HT-29 (cell line): ENCODE data around the gene MIP. TPM values are rescaled to one million over a fixed set of nuclear protein-coding genes. Genes with fewer than 3 reads are reported as not detected.

Experiments used
- DNase-seq: peaks from one replicate; pipeline ENCODE4 v3.0.0-alpha.2; 2015; ENCODE audit warnings: low spot score
- total RNA-seq: library from RNA; depleted of rRNA; stranded (reverse); fragments of >200 nt; shearing (Covaris generic); gene quantifications from 2 replicates; pipeline ENCODE4 v1.2.3, GENCODE V29; 2014

Gene MIP
- total RNA-seq, 1 experiment from 2014 or later = 0.15 TPM

DNA sequence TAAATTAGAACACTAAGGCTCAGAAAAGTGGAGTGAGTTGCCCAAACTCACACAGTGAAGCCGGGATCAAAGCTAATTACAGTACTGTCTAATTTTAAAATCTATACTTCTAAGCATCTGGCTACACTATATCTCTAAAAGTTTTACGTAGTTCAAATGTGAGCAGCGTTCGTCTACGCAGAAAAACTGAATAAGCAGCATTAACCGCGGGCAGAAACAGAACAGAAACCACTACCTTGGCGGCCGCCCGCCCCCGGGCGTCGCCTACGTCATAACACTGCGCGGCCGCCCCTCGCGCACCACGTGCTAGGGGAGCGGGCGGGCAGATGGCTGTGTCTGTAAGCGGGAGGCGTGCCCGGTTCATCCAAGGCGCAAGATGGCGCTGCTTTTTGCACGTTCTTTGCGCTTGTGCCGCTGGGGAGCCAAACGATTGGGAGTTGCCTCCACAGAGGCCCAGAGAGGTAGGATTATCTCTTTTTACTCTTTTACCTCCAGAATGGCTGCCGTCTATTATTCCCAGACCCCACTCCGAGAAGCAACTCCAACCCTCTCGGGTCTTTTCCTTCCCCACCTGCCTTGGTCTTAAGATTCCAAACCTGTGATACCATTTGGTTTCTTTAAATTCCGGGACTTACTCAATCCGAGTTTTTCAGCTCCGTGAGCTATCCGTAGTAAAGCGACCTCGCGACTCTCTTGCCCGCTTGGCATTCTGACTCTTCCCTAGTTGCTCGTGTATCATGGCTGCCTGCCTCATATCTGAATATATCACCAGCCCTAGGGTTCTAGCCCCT lies 14.0 kb upstream of the MIP start, which contains the start of gene SPRYD4:
Gene SPRYD4, plus strand, starts transcription at position 363 of the 791 bp plus-strand sequence. Its CDS starts 14 bp downstream, at position 377.
- DNase-seq = peak; percentile 95

DNA sequence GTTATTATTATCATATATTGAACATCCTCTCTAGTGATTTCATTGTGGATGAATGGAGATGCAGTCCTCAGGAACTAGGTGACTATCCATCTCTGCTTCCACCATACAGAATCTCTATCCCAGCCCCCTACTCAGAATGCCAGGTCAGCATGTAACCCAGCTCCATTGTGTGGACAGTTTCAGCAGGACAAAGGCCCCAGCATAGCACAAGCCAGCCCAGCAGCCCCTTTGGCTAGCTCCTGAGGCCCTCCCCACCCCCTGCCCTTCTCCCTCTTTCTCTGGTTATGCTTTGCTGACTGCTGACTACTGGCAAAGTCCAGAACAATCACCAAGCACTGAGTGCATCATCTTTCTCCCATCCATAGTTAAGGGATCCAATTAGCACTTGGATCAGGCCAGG lies 8.1 kb upstream of the MIP start:
- no peak for DNase-seq

GRCh38 chr12:56461235-56462159 lies 7.0 kb upstream of the MIP start:
- no peak for DNase-seq

- DNase-seq = no peak
Observed at GRCh38 chr12:56457817-56458216, 3.4 kb upstream of the MIP start.

DNA sequence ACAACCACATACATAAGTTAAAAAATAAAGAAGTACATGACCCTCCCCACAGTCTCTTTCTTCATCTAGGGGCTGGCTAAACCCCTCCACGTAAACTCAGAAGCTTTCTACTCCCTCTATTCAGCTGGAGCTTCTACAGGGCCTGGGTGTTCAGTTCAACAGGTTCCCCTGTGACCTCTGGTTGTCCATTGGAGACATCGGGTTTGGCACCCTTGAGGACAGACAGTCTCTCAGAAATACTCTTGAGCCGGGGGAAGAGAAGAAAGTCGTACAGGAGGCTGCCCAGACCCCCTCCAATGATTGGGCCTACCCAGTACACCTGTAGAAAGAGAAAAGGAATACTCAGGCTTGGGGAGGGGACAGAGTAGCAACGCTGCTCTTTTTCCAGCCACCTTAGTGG lies 3.3 kb downstream of the MIP start:
- no peak for DNase-seq

DNA sequence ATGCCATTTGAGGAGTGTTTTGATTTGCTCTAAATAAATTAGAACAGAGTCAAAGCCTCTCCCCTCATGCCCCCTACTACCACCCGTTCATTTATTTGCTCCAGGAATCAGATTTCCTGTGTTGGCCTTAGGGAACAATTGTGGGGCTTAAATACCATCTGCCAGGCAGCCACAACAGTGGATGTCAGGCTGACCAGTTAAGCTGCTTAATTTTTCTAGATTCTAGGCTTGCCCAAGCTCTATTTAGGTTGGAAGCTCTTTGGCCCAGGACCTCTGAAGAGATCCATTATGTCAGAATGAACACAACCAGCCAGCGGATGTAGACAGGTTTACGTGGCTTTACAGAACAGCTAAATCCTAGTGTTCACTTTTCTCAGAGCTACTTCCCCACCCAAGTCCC lies 4.2 kb downstream of the MIP start:
- DNase-seq = no peak

DNA sequence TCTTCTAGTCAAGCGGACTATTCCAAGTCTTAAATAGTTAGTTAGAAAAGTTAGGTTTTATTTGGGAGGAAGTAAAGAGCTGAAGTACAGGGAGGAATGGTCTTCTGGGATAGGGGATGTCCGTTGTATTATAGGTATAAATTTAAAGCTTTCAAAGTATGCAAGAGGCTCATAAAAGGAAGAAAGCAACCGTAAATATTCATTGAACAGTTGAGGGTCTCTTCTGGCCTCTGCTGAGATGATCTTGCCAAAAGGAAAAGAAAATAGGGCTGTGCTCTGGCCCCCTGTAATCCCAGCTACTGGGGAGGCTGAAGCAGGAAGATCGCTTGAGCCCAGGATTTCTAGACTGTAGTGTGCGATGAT lies 4.9 kb downstream of the MIP start:
- DNase-seq = no peak

- peak; percentile 93 for DNase-seq
Observed at GRCh38 chr12:56448860-56449621, 5.4 kb downstream of the MIP start, which contains the start of gene TIMELESS. TIMELESS (minus strand) TSS chr12:56449426; CDS start chr12:56434170, 15,256 bp downstream.

DNA sequence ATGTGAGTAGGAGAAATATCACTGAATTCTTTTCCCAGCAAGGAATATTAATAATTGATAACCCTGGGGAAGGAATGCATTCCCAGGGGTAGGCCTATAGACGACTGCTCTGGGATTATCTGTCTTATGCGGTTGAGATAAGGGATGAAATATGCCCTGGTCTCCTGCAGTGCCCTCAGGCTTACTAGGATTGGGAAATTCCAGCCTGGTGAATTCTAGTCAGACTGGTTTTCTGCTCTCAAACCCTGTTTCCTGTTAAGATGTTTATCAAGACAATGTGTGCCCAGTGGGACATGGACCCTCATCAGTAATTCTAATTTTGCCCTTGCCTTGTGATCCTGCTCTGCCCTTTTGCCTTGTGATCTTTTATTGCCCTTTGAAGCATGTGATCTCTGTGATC lies 11.2 kb downstream of the MIP start:
- DNase-seq = peak; percentile 26

DNA sequence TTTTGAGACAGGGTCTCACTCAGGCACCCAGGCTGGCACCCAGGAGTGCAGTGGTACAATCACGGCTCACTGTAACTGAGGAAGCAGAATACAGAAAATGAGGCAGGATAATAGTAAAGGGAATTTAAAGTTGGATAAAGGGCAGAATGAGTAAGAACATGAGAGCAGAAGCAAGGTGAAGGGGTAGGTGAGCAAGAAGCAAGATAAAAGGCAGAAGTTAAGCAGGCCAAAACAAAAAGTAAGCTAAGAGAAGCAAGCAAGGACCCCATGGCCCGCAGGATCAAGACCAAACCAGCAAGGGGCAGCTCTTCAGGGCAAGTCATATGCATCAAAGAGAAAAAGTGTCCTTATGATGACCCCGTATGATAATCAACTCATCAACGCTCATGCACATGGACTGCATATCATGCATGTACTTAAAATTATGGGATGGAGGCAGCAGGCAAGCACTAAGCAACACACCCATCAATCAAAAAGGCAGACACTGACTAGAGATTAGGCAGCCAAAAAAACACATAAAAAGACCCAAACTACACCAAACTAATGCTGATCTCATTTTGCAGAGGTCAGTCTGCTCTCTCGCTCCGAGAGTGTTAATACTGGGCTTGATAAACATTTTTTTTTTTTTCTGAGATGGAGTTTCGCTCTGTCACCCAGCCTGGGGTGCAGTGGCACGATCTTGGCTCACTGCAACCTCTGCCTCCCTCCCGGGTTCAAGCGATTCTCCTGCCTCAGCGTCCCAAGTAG lies 16.9 kb downstream of the MIP start:
- no peak for DNase-seq

DNA sequence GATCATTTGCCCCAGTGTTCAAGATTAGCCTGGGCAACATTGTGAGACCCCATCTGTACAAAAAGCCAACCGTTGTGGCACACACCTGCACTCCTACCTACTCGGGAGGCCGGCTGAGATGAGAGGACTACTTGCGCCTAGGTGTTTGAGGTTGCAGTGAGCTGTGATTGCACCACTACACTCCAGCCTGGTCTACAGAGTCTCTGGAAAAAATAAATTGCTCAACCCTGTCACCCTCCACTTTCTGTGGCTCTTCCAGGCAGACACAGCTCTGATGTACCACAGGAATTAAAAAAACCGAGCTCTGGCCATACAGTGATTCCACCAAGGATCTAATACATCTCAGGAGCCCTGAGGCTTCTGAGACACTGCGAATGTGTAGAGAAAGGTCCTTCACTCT lies 19.6 kb downstream of the MIP start:
- DNase-seq = no peak

- DNase-seq = no peak
Observed at GRCh38 chr12:56431850-56432249, 22.6 kb downstream of the MIP start.

- DNase-seq = no peak
Observed at GRCh38 chr12:56431288-56431687, 23.2 kb downstream of the MIP start.

DNA sequence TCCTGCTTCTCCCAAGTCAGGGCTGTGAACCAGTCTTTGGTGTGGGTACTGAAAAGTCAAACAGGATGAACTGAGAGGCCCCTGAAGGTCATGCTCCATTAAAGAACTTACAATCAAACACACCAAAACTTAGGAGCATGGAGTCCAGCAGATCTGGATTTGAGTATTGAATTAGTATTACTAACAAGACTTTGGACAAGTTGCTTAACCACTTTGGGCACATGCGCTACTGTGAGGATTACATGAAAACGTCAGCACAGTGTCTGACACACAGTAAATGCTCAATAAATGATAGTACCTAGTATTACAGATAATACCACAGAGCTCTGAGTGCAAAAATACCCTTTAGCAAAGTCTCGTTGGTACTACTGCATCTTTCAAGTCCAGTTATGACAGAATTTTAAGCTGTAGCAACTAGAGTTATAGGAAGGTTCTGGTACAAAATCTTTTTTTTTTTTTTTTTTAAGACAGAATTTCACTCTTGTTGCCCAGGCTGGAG lies 28.5 kb downstream of the MIP start:
- no peak for DNase-seq

- no peak for DNase-seq
Observed at GRCh38 chr12:56425193-56425592, 29.3 kb downstream of the MIP start.

DNA sequence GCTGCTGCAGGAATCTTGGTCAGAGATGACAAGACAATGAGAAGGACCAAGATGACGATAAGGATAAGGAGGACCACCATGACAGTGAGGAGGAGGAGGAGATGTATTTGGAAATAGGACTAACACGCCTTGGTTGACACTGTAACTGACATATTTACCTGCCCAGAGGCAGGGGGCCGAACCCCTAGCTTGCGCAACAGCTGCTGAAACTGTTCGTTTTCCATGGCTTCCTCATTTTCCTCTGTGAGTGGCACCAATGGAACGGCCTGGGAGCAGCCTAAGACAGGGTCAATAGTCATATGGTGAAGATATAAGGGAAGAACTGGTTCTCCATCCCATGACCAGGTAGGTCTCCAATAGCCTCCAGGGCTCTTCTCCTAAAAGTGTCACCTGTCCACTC lies 34.0 kb downstream of the MIP start:
- no peak for DNase-seq

GRCh38 chr12:56417739-56418138 lies 36.7 kb downstream of the MIP start:
- DNase-seq = no peak

- DNase-seq = no peak
Observed at GRCh38 chr12:56414401-56414800, 40.1 kb downstream of the MIP start.

DNA sequence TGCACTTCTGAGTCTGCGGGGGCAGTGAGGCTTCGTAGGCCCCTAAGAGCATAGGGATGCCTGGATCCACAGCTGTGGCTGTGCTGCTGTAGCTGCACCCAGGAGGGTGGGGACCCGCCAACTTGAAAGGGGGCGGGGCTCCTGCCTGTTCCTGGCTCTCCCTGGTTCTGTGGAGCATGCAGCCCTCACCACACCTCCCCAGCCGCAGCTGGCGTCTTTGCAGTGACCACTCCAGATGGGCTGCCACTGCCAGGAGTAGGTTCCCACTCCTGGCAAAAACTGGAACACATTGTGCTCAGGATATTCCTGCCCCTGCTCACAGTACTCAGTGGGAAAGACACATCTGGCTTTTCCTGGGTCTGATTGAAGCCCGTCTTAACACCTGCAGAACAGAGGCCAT lies 41.1 kb downstream of the MIP start:
- DNase-seq = no peak

DNA sequence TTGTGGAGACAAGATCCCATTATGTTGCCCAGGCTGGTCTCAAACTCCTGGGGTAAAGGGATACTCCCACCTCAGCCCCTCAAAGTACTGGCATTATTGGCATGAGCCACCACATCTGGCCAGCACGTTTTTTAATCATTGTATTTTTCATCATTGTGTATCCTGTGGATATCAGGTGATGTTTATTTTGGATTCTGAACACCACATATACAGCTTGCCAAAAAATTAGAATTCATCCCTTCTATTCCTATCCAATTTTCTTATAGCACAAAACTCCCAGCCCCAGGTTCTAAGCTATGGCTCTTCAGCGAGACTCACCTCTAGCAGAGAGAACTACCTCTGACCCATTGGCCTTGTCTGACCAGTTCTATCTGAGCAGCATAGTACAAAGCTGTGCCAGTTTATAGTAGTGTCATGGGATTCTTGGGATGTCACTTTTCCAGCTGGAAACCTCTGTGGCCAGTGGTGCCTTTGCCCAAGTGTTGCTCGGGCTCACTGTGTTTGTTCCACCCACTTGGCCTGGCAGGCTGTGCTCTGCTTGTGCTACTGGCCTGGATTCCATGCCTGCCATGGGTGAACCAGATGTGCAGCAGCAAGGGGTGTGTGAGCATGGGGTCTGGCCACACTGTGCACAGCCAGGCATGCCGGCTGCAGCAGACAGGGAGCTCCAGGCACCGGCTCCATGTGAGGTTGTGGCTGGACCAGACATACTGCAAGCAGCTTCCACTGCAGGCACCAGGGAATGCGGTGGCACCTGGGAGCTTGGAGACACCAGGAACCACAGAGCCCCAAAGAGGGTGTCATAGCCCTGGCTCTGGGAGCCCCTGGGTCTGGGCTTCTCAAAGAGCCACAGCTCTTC lies 42.4 kb downstream of the MIP start:
- DNase-seq = no peak
